AG04449 (cell line): ENCODE data around the gene ARHGAP45.

Experiments
- CTCF ChIA-PET: fragments of 350-600 bp; formaldehyde crosslinking; extraction: SDS; loops from one replicate; lab custom pipeline; 2021; ENCODE audit warnings: antibody characterized with exemption; lab: Yijun Ruan, JAX
- POLR2A ChIA-PET: fragments of 400-600, 350-600 bp; formaldehyde crosslinking; extraction: SDS; loops from one replicate; lab custom pipeline; 2020; ENCODE audit warnings: antibody characterized with exemption, inconsistent platforms; lab: Yijun Ruan, JAX
- DNase-seq: peaks from one replicate; pipeline ENCODE4 v3.0.0-alpha.2; 2010; ENCODE audit warnings: low read depth, low spot score
- H3K4me3 ChIP-seq: 2 replicates; pipeline ENCODE4 v1.5.1; 2011; ENCODE audit warnings: low read depth, mild to moderate bottlenecking, control low read depth, low read length
- CTCF ChIP-seq: IDR thresholded peaks from one replicate; pipeline ENCODE4 v1.5.1; 2011; ENCODE audit warnings: mild to moderate bottlenecking, moderate library complexity, low read length, control low read depth, inconsistent platforms; ENCODE audit not compliant: insufficient read depth; ENCODE audit errors: missing control alignments

Gene ARHGAP45

GRCh38 chr19:1130771-1131717, 64.1 kb downstream of the ARHGAP45 start:
- ChIA-PET POLR2A (interaction anchor here (0.7 to 1.5 kb wide), 5 partner anchors 18 to 138 kb away, joined by 3 to 5 read pairs (median 3); partner anchors contain the start of gene CIRBP), CTCF (interaction anchor here (0.9 to 4.7 kb wide), 6 partner anchors 8 to 110 kb away, joined by 3 to 17 read pairs (median 6); no protein-coding TSS in a partner anchor)
- H3K4me3 ChIP-seq, result peak overlapping the region; percentile 75
- TF ChIP-seq CTCF, result no peak
- no peak for DNase-seq

GRCh38 chr19:1131718-1132551, 65.0 kb downstream of the ARHGAP45 start:
- POLR2A ChIA-PET, result interaction anchor here (1.4 kb wide), 1 partner anchor 29 kb away, joined by 3 read pairs; no protein-coding TSS in a partner anchor
- TF ChIP-seq CTCF, result no peak
- CTCF ChIA-PET, result interaction anchor here (0.9 to 4.7 kb wide), 6 partner anchors 9 to 109 kb away, joined by 3 to 17 read pairs (median 6); no protein-coding TSS in a partner anchor
- peak overlapping the region; percentile 75 for H3K4me3 ChIP-seq
- DNase-seq, result peak; percentile 50

GRCh38 chr19:1132552-1133383, 65.8 kb downstream of the ARHGAP45 start:
- H3K4me3 ChIP-seq, result peak overlapping the region; percentile 75
- no peak for DNase-seq
- POLR2A ChIA-PET, result interaction anchor here (1.2 kb wide), 1 partner anchor 35 kb away, joined by 5 read pairs; no protein-coding TSS in a partner anchor
- CTCF ChIA-PET, result interaction anchor here (4.7 kb wide), 1 partner anchor 62 kb away, joined by 17 read pairs; no protein-coding TSS in a partner anchor
- no peak for TF ChIP-seq CTCF

- ChIA-PET CTCF (interaction anchor here (0.9 kb wide), 1 partner anchor 10 kb away, joined by 3 read pairs; no protein-coding TSS in a partner anchor), POLR2A (interaction anchor here (1.2 kb wide), 1 partner anchor 35 kb away, joined by 5 read pairs; no protein-coding TSS in a partner anchor)
- DNase-seq, result no peak
- no peak overlapping the region for H3K4me3 ChIP-seq
- no peak for TF ChIP-seq CTCF
Measured at GRCh38 chr19:1133471-1133929, 66.5 kb downstream of the ARHGAP45 start.

- DNase-seq, result no peak
- no peak overlapping the region for H3K4me3 ChIP-seq
- TF ChIP-seq CTCF, result no peak
- POLR2A ChIA-PET, result no interaction called here
- CTCF ChIA-PET, result interaction anchor here (0.9 kb wide), 1 partner anchor 9 kb away, joined by 3 read pairs; no protein-coding TSS in a partner anchor
Measured at GRCh38 chr19:1134431-1134830, 67.5 kb downstream of the ARHGAP45 start.
